Mucosa of descending colon (tissue), 3 donors: Measurements from ENCODE around the gene SOWAHC. TPM values are rescaled to one million over a fixed set of nuclear protein-coding genes. Genes with fewer than 3 reads are reported as not detected.

ENCODE experiments used
- ATAC-seq: fragments of 200-7000 bp; cut with Tn5 transposase; one replicate; pipeline ENCODE4 v1.9.1; 2020; ENCODE audit warnings: mild to moderate bottlenecking, moderate library complexity
- DNase-seq, 3 donors: peaks; one replicate each; pipeline ENCODE4 v3.0.0-alpha.2; 2020
- H3K36me3 ChIP-seq: fragments of 200-600 bp; one replicate; pipeline ENCODE4 v1.8.0; 2021; ENCODE audit warnings: low read depth, mild to moderate bottlenecking
- H3K4me1 ChIP-seq: fragments of 200-600 bp; one replicate; pipeline ENCODE4 v1.8.0; 2021; ENCODE audit warnings: low read depth, mild to moderate bottlenecking
- H3K4me3 ChIP-seq: fragments of 200-600 bp; one replicate; pipeline ENCODE4 v1.8.0; 2021; ENCODE audit warnings: mild to moderate bottlenecking
- H3K9me3 ChIP-seq: fragments of 200-600 bp; one replicate; pipeline ENCODE4 v1.8.0; 2021; ENCODE audit warnings: mild to moderate bottlenecking
- intact Hi-C, 2 donors: fragments of 100-400 bp; cut with DNase I in 1 of 2; cut with micrococcal nuclease in 1 of 2; formaldehyde crosslinking; loops; one replicate each; pipeline versions ENCODE4 v1.11.0 to v1.11.1; 2022; cut with DNase I, micrococcal nuclease
- total RNA-seq, 3 donors: library from RNA; stranded (reverse); fragmentation: NEBNext Ultra II Directional in 2 of 3; extraction: Animal tissue kit (Norgen Biotek cat#: 25700) in 2 of 3; gene quantifications; one replicate each; pipeline versions ENCODE4 v1.2.1 to v1.2.4, GENCODE V29; 2021 to 2023
- TF ChIP-seq, protein P1 (sequence below): fragments of 200-600 bp; IDR thresholded peaks from one replicate; pipeline ENCODE4 v1.8.0; 2022; ENCODE audit warnings: antibody characterized with exemption, mild to moderate bottlenecking
- donor health status: DM: no; HTN: no; CAD: no; lungs with moderate emphysema.
- donor health status: DM: no; HTN: no; CAD: no.
- donor health status: DM: no; HTN: yes; CAD: no.

SOWAHC gene
- total RNA-seq, 3 donors from 2014 or later, result 30.2 to 44.0 (median 35.8) TPM

DNA sequence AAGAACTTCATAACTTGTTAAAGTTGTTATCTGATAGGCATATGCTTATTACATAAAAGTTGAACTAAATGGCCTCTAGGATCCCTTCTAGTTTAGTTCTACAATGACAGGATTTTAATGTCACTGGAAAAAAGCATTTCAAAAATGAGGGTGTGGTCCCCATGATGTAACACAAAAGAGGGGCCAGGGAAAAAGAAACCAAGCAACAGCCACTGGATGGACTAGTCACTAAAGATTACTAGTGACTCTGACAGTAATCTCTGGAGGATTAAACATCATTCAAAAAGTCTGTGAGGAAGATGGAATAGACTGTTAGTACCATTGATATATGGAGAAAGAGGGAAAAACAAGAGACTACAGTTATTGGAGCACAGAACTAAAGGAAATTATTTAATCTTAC lies 23.0 kb upstream of the SOWAHC start:
- intact Hi-C loops, result no loop called here
- TF ChIP-seq, protein P1, sequence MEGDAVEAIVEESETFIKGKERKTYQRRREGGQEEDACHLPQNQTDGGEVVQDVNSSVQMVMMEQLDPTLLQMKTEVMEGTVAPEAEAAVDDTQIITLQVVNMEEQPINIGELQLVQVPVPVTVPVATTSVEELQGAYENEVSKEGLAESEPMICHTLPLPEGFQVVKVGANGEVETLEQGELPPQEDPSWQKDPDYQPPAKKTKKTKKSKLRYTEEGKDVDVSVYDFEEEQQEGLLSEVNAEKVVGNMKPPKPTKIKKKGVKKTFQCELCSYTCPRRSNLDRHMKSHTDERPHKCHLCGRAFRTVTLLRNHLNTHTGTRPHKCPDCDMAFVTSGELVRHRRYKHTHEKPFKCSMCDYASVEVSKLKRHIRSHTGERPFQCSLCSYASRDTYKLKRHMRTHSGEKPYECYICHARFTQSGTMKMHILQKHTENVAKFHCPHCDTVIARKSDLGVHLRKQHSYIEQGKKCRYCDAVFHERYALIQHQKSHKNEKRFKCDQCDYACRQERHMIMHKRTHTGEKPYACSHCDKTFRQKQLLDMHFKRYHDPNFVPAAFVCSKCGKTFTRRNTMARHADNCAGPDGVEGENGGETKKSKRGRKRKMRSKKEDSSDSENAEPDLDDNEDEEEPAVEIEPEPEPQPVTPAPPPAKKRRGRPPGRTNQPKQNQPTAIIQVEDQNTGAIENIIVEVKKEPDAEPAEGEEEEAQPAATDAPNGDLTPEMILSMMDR, result no peak
- DNase-seq, result no peak

DNA sequence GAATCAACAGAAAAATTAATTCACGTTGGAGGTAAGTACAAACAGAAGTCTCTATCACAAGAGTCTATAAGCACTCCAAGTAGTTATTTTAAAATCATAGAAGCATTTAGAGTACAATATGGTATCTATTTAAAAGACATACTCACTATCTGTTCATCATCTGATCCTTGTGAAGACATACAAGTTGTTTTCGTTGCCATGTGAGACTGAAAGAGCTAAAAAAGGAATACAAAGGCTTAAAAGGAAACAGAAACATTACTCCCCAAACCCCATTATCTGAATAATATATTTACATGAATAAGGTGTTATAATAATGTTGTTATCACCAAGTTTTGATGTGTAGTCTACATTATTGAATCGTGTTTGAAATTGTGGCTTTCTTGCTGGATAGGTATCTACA lies 21.3 kb upstream of the SOWAHC start:
- Histone ChIP-seq H3K36me3 (no peaks in the 10 kb centered on the region), H3K4me1 (no peaks in the 10 kb centered on the region), H3K9me3 (no peaks in the 10 kb centered on the region), H3K4me3 (no peak overlapping the region)
- TF ChIP-seq, protein P1, result no peak
- DNase-seq (no peak), ATAC-seq (no peak)
- intact Hi-C loops, result no loop called here

More for the DNA sequence above, 23.0 kb upstream of the SOWAHC start:
- Histone ChIP-seq H3K36me3 (no peaks in the 10 kb centered on the region), H3K9me3 (no peaks in the 10 kb centered on the region), H3K4me3 (no peak overlapping the region), H3K4me1 (no peaks in the 10 kb centered on the region)
- no peak for ATAC-seq

DNA sequence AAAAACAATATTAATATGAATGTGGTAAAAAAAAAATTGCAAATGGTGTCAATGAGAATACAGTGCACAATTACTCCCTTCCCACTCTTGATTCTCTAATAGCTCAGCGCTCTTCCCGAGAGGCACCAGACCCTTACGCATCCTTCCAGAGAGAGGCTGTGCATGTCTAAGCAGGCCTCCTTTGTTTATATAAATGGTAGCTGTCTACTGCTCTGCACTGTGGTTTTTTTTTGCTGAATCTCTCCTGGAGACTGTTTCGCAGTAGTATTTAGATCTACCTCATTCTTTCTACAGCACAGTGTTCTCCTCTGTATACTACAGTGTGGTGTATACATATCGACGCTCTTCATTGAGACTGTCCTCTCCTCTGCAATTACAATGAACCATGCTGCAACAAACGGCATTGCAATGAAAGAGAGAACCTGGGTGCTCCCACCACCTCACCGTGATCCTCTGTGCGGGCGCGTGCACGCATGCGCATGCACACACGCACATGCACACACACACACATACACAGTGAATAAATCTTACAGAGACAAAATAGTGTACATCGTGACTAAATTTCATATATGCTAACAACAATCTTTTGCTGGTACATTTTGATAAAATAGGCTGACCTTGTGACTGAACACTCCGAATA lies 19.8 kb upstream of the SOWAHC start:
- intact Hi-C loops, result no loop called here
- TF ChIP-seq, protein P1, result no peak
- Histone ChIP-seq H3K4me3 (no peak overlapping the region), H3K4me1 (no peaks in the 10 kb centered on the region), H3K9me3 (no peaks in the 10 kb centered on the region), H3K36me3 (no peaks in the 10 kb centered on the region)
- ATAC-seq (no peak), DNase-seq (no peak)

DNA sequence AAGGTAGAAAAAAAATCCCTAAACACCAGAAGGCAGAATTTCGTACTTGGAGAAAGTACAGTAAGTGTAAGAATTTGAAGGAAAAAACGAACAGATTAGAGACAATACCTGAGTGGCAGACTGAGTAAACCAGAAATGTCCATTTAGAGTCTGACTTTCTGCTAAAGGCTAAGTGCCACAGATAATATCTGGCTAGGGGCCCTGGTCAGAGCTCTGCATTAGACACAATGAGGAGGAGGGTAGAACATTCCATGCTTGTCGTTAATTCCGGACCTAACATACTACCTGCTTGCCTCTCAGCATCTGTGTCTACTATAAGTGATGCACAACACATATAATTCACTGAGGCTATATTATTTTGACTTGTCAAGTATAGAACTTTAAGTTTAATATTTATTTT lies 18.5 kb upstream of the SOWAHC start:
- Histone ChIP-seq H3K4me3 (no peak overlapping the region), H3K36me3 (no peaks in the 10 kb centered on the region), H3K9me3 (no peaks in the 10 kb centered on the region), H3K4me1 (no peaks in the 10 kb centered on the region)
- DNase-seq, result no peak
- intact Hi-C loops, result no loop called here
- ATAC-seq, result no peak
- TF ChIP-seq, protein P1, result no peak

DNA sequence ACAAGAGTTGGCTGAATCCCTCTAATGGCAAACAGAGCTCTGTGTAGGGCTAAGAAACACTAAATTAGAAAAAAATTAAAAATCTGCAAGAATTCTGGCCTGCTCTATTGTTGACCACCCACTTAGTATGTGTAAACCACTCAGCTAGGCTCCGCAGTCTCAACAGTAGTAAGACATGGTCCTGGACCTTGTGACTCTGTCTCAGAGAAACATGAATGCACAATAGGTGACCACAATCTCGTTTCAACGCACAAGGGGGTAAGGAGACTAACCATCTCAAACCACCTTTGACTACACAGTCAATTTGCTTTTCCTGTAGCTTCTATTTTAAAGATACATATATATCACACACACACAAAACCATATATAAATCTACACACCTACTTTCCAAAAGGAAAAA lies 16.9 kb upstream of the SOWAHC start:
- DNase-seq (no peak), ATAC-seq (no peak)
- Histone ChIP-seq H3K4me1 (no peaks in the 10 kb centered on the region), H3K4me3 (no peak overlapping the region), H3K9me3 (no peaks in the 10 kb centered on the region), H3K36me3 (no peaks in the 10 kb centered on the region)
- intact Hi-C loops, result no loop called here
- TF ChIP-seq, protein P1, result no peak

DNA sequence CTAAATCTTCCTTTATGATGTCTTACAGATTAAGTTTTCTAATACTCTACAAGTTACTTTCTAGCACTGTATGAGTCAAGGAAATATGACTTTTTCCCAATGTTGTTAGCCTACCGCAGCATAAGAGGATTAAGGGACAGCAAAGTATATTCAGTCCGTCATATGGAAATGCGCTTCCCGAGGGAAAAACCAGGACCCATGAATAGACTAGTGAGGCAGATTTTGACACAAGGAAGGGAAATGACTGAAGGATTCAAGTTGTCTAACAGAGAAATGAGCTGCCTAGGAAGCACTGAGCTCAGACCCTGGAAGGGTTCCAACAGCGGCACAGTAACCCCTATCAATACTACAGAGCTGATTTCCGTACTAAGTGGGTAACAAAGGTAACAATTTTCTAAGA lies 12.4 kb upstream of the SOWAHC start:
- no peaks in the 10 kb centered on the region for H3K36me3 ChIP-seq
- TF ChIP-seq, protein P1, result no peak
- intact Hi-C loops, result no loop called here
- H3K4me1 ChIP-seq, result no peaks in the 10 kb centered on the region
- ATAC-seq, result no peak
- no peak for DNase-seq
- no peak overlapping the region for H3K4me3 ChIP-seq
- H3K9me3 ChIP-seq, result no peaks in the 10 kb centered on the region
